HG03025 (cell line): Measurements from ENCODE around the gene PI4K2A.

Source experiments
- ATAC-seq: cut with Tn5 transposase; IDR thresholded peaks from one replicate; pipeline ENCODE4 v1.9.1; 2021; ENCODE audit warnings: mild to moderate bottlenecking, moderate library complexity; ENCODE audit not compliant: unreplicated experiment, low FRiP score

Gene PI4K2A

GRCh38 chr10:97640174-97640867, at the start of gene PI4K2A:
Gene PI4K2A (plus strand): TSS chr10:97640671. CDS start chr10:97640743, 72 bp downstream.
- ATAC-seq = peak; percentile 98

GRCh38 chr10:97590748-97591495, 49.5 kb upstream of the PI4K2A start:
- no peak for ATAC-seq

- ATAC-seq = no peak
Measured at GRCh38 chr10:97593421-97593820, 47.0 kb upstream of the PI4K2A start.

- no peak for ATAC-seq
Measured at GRCh38 chr10:97596101-97597082, 44.1 kb upstream of the PI4K2A start.

GRCh38 chr10:97597778-97598177, 42.7 kb upstream of the PI4K2A start:
- ATAC-seq = no peak

- no peak for ATAC-seq
Measured at GRCh38 chr10:97598407-97599271, 41.8 kb upstream of the PI4K2A start.

GRCh38 chr10:97599272-97599619, 41.2 kb upstream of the PI4K2A start:
- no peak for ATAC-seq

GRCh38 chr10:97600616-97601015, 39.9 kb upstream of the PI4K2A start:
- ATAC-seq = no peak

- ATAC-seq = no peak
Measured at GRCh38 chr10:97601268-97602215, 38.9 kb upstream of the PI4K2A start.

GRCh38 chr10:97607095-97607636, 33.3 kb upstream of the PI4K2A start:
- ATAC-seq = no peak

- ATAC-seq = no peak
Measured at GRCh38 chr10:97608991-97609561, 31.4 kb upstream of the PI4K2A start.

GRCh38 chr10:97611473-97611872, 29.0 kb upstream of the PI4K2A start:
- no peak for ATAC-seq

GRCh38 chr10:97612386-97612785, 28.1 kb upstream of the PI4K2A start:
- ATAC-seq = no peak

- ATAC-seq = no peak
Measured at GRCh38 chr10:97618285-97618684, 22.2 kb upstream of the PI4K2A start.

- ATAC-seq = no peak
Measured at GRCh38 chr10:97618733-97619132, 21.7 kb upstream of the PI4K2A start.

- ATAC-seq = no peak
Measured at GRCh38 chr10:97623277-97623676, 17.2 kb upstream of the PI4K2A start.

- ATAC-seq = no peak
Measured at GRCh38 chr10:97627731-97628130, 12.7 kb upstream of the PI4K2A start.

GRCh38 chr10:97628228-97628627, 12.2 kb upstream of the PI4K2A start:
- ATAC-seq = no peak
